Stimulated activated naive CD4-positive, alpha-beta T cell (primary cell): ENCODE results near the gene IGFBPL1.
"Not testable (repeated sequence)": the region's sequence is repeated elsewhere in the genome, so short reads cannot be mapped to it uniquely, and the experiment has no call there.

Experiments used
- DNase-seq, 6 experiments: peaks; one replicate each; lab custom pipeline; 2025; lab: John Stamatoyannopoulos, UW

Gene IGFBPL1

DNA sequence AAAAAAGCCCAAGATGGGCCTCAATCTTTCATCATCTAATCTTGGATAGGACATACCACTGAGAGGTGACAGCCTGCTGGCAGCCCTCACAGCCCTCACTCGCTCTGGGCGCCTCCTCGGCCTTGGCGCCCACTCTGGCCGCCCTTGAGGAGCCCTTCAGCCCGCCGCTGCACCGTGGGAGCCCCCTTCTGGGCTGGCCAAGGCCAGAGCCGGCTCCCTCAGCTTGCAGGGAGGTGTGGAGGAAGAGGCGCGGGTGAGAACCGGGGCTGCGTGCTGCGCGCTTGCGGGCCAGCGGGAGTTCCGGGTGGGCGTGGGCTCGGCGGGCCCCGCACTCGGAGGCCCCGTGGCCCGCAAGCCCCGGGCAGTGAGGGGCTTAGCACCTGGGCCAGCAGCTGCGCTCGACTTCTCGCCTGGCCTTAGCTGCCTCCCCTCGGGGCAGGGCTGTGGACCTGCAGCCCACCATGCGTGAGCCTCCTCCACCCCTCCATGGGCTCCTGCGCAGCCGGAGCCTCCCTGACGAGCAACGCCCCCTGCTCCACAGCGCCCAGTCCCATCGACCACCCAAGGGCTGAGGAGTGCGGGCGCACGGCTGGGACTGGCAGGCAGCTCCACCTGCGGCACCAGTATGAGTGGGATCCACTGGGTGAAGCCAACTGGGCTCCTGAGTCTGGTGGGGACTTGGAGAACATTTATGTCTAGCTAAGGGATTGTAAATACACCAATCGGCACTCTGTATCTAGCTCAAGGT is 46.7 kb downstream of the IGFBPL1 start:
- not testable (repeated sequence) for DNase-seq

DNA sequence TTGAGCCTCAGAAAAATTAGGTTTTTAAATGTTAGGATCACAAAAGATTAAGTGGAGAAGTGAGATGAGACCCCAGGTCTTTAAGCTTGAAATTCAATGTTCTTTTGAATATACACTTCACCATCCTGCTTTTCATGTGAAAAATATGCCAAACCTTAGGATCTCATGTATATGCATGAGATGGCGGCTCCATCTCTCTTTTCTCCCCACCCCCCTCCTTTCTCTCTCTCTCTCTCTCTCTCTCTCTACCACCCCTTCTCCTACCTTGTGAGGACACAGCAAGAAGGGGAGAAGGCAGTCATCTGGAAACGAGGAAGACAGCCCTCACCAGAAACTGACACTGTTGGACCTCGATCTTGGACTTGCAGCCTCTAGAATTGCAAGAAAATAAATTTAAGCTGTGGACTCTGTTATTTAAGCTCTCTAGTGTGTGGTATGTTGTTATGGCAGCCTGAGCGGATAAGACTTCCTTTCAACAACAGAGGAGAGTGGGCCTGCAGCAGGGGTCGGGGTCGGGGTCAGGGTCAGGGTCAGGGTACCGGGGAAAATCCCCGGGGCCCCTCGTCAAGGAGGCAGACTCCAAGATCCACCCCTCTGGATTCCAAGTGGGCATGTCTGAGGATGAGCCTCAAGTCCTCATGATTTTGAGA is 48.1 kb downstream of the IGFBPL1 start:
- no peak for DNase-seq

DNA sequence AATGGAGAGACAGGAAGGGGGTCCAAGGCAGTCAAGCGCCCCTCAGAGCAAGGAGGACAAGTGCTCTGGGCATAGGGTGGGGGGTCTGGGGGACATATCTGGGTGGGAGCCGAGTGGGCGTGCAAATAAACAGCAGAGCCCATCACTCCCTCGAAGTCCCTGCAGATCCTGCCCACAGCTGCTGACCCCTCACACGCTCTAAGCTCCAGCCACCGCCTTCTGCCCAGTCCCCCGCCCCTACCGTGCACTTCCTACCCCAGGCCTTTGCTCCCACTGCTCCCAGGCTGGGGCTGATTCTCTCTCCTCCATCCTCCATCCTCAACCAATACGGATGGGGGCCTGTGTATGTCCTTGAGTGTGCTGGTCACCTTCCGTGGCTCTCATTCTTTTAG is 48.7 kb downstream of the IGFBPL1 start:
- DNase-seq = no peak

DNA sequence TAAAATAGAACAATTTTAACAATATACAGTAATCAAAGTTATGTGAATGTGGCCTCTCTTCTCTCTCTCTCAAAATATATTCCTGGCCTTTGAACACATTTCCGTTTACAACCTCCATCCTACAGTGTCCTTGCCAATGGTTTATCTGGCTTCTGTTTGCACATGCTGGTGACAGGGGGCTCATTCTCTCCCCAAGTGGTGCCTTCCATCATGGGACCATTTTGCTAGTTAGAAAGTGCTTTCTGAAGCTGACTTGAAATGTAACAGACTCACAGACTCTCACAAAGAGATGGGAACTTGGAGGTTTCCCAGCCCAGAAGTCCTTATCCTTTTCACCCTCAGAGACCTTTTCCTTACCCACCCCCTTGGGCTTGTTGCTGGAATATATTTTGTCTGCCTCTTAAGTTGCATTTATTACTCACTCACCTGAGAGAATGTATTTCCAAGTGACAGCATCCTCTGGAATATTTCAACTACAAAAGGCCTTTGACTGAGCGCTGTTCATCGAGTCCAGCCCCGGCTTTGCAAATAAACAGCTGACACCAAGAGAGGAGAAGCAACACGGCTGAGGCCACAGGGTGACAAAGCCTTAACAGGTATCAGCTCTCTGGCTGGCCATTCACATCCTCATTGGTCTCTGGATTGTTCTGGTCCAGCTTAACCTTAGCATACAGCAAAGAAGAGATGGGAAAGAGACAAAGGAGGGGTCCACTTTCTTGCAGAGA is 49.2 kb downstream of the IGFBPL1 start:
- DNase-seq = no peak

DNA sequence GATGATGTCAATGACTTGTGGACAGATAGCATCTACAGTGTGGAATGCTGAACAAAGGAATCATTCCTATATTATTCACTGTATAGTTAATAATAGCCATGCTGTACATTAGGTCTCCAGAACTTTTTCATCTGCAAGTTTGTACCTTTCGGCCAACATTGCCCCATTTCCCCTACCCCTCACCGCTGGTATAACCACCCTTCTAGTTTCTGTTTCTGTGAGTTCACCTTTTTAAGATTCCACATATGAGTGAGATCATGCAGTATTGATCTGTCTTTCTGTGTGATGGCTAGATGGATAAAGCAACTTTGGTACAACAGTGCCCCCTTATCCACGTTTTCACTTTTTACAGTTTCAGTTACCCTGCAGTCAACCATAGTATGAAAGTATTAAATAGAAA is 50.6 kb downstream of the IGFBPL1 start:
- no peak for DNase-seq

DNA sequence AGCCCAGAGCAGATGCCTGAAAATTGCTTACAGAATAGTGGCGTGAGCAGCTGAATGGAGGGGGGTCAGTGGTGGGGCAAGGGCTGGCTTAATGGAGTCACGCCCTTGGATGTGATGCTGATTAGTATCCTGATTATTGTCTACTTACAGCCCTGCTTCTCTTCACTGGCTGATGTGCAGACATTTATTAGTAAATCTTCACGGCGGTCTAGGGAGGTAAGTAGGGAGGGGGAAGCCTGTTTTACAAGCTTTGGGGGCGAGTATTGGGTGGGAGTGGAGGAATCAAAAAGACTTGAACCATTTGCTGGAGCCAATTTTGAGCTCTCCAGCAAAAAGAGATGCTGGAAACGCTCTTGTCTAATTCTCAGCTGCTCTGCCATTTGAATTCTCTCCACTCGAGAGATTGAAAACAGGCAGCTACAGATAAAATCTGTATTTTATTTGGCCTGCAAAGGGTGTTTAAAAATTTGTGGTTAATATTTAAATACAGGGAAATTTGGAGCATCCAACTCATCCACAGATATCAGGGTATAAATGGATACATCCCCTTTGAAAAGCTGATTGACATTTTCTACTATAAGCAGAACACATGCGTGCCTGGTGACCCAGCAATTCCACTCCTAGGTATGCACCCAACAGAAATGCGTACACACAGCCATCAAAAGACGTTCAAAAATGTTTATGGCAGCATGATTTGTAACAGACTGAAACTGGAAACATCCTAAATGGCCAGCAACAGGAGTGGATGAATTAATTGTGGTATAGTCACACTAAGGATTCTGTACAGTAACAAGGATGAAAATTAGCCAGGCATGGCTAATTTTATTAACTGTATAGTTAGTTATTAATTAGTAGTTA is 51.3 kb downstream of the IGFBPL1 start:
- DNase-seq = no peak

DNA sequence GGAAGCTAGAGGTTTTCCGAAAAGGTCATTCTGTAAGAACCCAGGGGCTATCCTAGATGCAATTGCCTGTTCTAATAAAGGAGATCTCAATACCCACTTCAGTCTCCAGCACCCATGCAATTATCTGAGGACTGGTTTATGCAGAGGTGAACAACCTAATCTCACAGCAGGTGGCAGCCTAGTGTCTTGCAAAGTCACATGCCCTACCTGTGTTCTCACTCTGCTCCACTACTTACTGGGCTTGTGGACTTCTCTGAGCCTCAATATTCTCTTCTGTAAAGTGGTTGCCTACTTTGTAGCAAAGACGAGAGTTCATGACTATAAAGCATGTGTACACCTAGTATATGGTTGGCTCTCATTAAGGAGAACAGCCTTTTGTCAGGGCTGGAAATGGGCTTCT is 52.8 kb downstream of the IGFBPL1 start:
- peak in 3 of 6 experiments; percentile 12 to 23 (median 13) for DNase-seq

DNA sequence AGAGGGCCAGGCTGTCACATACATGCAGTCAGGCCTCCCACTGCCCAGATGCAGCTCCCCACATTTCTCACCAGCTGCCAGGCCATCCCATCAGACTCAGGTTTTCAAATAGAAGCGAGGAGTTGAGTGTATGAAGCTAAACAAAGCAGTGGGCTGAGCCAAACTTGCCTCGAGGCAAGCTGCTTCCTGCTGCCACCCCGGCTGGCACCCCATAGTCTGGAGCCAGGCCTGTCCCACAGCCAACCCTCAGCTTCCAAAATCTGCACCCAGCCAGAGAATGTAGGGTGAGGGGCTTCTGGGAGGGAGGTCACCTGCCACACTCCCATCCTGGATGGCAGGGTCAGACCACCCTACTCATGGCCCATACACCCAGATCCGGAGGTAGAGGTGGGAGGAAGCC is 54.1 kb downstream of the IGFBPL1 start:
- DNase-seq = no peak

DNA sequence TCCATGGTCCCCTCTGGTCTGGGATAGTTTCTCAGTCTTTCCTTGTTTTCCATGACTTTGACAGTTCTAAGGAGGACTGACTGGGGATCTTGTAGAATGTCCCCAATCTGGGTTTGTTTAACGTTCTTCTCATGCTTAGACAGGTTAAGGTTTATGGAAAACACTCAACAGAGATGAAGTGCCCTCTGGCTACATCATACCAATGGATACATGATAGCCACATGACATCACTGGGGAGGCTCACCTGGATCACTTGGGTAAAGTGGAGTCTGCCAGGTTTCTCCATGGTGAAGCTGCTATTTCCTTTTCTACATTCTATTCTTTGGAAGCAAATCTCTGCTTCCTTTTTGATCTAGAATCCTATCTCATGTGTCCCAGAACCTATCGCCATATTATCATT is 55.5 kb downstream of the IGFBPL1 start:
- DNase-seq = no peak

DNA sequence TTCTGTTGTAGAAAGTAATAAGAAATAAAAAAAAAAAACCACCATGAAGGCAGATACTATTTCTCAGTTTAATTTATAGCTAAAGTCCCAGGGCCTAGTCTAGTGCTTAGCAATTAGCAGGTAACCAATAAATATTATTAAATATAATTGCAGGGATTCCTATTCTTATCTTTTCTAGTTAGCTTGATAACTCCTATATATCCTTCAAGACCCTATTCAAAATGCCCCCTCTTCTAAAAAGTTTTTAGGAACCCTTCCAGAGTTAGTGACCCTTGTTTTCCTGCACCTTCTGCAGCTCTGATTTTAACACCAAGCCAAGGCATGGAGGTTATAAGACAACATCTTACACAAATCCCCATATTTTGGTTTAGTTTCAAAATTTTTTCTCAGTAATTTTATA is 56.4 kb downstream of the IGFBPL1 start:
- DNase-seq = no peak

DNA sequence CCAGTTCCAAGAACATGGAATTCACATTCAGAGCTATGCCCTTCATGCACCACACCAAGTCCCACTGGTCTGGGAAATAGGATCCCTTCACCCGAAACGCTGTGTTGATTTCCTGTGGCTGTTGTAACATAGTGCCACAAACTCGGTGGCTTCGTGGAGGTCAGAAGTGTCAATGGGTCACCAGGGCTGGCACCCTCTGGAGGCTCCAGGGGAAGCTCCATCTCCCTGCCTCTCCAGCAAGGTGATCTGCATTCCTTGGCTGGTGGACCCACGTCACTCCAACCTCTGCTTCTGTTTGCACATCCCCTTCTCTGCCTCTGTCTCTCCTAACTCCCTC is 60.7 kb downstream of the IGFBPL1 start:
- no peak for DNase-seq

DNA sequence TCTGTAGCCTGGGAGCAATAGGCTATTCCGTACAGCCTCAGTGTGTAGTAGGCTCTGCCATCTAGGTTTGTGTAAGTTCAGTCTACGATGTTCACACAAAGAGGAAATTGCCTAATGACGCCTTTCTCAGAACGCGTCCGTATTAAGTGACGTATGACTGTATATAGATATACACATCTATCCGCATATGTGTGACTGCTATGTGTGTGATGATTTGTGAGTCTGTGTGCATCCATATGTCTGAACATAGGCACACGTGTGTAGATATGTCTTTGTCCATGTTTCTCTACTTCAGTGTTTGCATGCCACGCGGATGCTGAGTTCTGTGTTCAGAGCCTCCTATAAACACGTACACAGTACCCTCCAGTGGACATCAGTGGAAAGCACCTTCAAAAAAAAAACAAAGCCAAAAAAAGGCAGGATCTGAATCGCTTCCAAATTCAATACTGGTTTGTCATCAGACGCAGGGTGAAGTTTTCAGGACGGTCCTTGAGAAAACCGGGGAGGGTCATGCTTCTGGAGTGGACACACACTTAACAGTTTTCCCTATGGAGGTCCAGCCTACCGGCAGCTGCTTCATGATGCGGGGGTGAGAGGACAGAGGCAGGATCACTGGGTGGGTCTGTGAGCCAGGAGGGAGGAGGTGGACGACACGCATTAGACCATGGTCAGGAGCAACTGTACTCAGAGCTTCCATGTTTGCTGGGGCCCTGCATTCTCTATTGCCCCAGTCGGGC is 61.2 kb downstream of the IGFBPL1 start:
- DNase-seq = peak in 2 of 6 experiments; percentile 34 to 39

DNA sequence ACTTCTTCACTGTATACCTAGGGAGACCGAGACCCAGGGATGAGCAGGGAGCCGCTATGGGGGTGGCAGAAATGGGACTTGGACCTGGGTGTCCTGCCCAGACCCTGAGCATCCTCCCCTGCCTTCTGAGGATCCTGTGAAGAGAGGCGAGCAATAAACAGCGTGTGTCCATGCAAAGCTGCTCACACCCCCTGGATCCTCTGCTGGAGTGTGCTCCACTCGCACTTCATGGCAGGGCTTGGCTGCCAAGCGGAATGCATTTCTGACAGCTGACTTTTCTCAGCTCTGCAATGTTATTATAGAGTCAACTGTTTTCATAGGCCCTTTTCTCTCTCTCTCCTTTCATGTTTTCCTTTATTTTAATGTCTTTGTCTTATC is 62.8 kb downstream of the IGFBPL1 start:
- no peak for DNase-seq

DNA sequence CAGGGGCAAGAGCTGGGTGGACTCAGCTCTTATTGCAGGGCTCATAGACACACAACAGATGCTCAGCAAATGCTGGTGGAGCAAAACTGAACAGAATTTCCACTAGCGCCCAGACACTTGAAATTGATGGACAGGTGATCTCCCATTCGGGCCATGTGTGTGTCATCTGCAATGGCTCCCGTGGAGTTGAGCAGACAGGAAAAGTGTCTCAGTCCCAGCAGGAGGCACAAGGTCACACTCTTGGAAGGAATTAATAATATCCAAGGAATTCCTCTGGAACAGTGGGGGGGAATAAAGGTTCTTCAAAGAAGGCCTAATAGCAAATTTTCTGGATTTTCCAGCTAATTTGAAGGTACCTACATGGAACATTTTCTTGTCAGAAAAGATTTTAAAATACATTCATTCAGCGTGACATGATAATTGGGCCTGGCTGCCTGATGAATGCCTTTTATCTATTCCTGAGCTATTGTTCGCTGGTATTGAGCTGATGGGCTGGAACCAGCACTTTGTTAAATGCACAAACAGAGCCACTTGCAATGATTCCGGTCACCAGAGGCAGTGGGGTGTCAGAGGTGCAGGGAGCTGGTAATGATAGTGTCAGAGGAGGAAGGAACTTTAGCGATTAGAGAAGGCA is 63.3 kb downstream of the IGFBPL1 start:
- no peak for DNase-seq

DNA sequence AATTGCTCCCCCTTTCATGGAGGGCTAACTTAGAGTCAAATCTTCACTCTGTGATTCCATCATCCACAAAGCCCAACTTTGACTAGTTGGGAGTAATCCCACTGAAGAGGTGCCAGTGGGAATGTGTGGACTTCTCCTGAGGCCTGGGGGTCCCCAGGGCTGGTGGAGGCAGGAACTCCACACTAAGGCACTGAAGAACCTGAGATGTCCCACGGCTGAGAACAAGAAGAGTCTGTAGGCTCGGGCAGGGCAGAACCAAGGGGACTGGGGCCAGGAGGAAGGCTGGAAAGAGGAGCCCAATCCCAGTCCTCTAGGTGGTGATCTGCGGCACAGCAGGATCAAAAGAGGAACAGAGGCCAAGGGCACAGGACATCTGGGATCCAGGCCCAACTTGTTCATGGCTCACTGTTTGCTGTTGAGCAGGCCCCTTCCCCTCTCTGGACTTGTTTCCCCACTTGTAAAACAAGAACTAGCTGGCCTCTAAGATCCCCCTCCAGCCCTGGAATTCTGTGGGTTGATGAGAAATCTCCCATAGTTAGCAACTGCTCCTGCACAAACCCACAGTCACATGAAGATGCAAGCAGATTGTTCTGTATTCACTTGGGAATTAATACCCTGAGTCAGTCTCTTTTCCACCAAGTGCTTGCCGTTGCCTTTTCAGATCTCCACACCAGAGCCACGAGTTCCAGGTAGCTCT is 64.4 kb downstream of the IGFBPL1 start:
- no peak for DNase-seq

DNA sequence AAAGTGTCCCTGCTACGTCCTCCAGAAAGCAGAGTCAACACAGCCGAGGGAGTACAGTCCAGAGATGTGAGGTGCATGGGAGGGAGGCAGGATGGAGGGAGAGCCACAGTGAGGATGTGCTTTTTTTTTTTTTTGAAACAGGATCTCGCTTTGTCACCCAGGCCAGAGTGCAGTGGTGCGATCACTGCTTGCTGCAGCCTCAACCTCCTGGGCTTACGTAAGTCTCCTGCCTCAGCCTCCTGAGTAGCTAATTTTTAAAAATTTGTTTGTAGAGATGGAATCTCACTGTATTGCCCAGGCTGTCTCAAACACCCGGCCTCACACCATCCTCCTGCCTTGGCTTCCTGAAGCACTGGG is 65.0 kb downstream of the IGFBPL1 start:
- no peak for DNase-seq

DNA sequence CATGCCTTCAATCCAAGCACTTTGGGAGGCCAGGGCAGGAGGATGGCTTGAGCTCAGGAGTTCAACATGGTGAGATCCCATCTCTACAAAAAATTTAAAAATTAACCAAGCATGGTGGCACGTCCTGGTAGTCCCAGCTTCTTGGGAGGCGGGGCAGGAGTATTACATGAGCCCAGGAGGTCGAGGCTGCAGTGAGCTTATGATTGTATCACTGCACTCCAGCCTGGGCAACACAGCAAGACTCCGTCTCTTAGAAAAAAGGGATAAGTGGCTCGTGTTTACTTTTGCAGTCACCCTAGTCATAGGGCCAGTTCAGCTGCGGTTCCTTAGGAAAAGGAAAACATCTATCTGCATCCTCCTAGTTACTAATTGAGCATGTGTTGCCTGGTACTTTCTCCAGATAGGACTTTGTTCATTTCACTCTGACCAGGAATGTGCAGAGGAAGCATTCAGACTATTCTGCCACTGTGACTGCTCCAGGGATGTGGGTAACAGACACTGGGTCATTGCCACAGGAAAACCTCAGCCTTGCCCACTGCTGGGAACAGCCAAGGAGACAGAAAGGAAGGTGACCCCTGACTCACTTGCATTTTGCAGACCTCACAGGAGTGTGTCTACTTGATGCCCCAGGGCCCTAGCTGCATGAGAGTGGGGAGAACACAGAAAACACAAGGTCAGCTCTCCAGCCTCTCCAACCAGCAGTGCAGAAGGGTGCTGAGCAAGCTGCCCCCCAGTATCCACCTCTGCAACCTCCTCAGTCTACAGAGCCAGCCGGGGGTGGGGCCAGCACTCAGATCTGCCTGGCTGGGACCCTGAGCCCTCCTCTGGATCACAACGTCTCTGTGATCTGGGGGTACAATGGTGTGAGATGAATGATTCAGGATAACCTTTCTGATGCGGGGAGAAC is 65.6 kb downstream of the IGFBPL1 start:
- DNase-seq = no peak

DNA sequence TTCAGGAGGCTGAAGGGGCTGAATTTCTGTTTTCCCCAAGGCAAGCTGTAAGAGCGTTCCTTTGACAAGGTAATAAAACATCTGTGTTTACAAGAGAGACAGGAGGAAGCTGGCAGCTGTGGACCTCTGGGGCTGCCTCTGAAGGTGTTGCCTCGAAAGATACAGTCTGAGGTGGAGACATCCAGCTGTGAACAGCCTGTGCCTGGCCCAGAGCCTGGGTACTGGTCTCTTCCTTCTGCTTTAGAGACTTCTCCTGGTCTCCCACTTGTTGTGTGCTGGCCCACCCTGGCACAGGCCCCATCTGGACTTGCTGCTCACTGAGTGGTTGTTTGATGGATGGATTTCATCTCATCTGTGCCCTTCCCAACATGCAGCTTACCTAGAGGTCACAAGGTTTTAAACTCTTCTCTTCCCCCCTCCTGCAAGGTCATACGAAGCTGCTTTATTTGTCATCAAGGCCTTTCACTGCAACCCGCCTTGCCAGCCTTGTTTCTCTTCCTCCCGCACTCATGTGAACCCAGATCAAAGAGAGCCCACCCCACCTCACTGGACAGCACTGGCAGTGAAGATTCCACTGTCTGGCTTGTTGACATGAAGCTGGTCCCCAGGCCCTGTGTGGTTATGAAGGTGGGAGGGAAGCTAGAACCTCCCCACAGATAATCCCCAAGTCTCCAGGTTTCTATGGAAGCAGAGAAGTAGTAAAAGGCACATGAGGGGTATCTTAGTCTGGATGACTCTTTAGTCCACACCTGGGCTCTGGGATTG is 66.7 kb downstream of the IGFBPL1 start:
- DNase-seq = no peak

DNA sequence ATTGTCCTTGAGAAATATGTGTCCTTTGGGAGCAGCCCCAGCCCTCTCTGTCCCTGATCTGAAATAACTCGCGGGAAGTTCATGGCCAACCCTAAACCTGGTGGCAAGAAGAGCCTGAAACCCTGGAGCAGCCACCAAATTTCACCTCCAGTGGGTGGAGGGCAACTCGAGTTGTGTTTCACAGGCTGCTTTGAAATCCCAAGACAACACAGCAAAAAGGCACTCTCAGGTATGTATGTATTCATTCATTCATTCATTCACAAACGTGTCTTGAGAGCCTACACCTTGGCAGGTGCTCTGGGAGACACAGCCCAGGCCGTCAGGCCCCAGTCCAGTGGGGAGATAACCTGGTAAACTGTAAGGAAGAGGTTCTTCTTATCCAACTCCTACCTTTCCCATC is 67.4 kb downstream of the IGFBPL1 start:
- DNase-seq = no peak
